ENCODE data around the gene CCDC18. TPM values are rescaled to one million over a fixed set of nuclear protein-coding genes. Genes with fewer than 3 reads are reported as not detected.

CCDC18 gene
- total RNA-seq, 1 donor from 2014 or later = 7.9 TPM

- H3K9me3 Mint-ChIP-seq (ENCODE audit: unreplicated experiment) = peaks cover 2% of the 10 kb centered on the region
- H3K4me3 Mint-ChIP-seq (ENCODE audit: unreplicated experiment) = no peak overlapping the region
- Histone ChIP-seq H3K4me2 (ENCODE audit: low read length) (no peak overlapping the region), H2AFZ (ENCODE audit: low read depth, low read length) (no peak overlapping the region), H3K9ac (ENCODE audit: low read length) (no peak overlapping the region), H3K4me1 (ENCODE audit: insufficient read depth, low read length) (no peaks in the 10 kb centered on the region), H3K27ac (ENCODE audit: low read depth, low read length) (no peak overlapping the region), H3K27me3 (ENCODE audit: insufficient read depth, low read length) (no peaks in the 10 kb centered on the region), H3K4me3 (ENCODE audit: insufficient read depth, low read depth, low read length) (no peak overlapping the region), H3K9me3 (ENCODE audit: insufficient read depth, low read depth, low read length) (no peaks in the 10 kb centered on the region), H3K36me3 (ENCODE audit: insufficient read depth, low read length) (no peaks in the 10 kb centered on the region), H3K79me2 (ENCODE audit: insufficient read depth, low read length) (no peaks in the 10 kb centered on the region), H4K20me1 (ENCODE audit: insufficient read depth, low read length) (no peaks in the 10 kb centered on the region)
- H3K27ac Mint-ChIP-seq (ENCODE audit: unreplicated experiment) = no peak overlapping the region
- no peaks in the 10 kb centered on the region for H3K4me1 Mint-ChIP-seq (ENCODE audit: low read depth, unreplicated experiment)
- DNase-seq (ENCODE audit: low read depth) (no peak), FAIRE-seq (no peak)
- H3K36me3 Mint-ChIP-seq (ENCODE audit: low read depth, unreplicated experiment) = peaks cover 21% of the 10 kb centered on the region
- no peaks in the 10 kb centered on the region for H3K27me3 Mint-ChIP-seq (ENCODE audit: low read depth, unreplicated experiment)
- no peak for TF ChIP-seq CTCF (IDR thresholded peaks at IDR 0.05; ENCODE audit: insufficient read depth, low read depth, low read length)
Measured at GRCh38 chr1:93288558-93288957, 108.0 kb downstream of the CCDC18 start.

GRCh38 chr1:93296555-93297154 lies 116.1 kb downstream of the CCDC18 start:
- Mint-ChIP-seq H3K27me3 (ENCODE audit: low read depth, unreplicated experiment) (no peaks in the 10 kb centered on the region), H3K4me1 (ENCODE audit: low read depth, unreplicated experiment) (no peaks in the 10 kb centered on the region), H3K36me3 (ENCODE audit: low read depth, unreplicated experiment) (peaks cover 4% of the 10 kb centered on the region), H3K9me3 (ENCODE audit: unreplicated experiment) (peaks cover 2% of the 10 kb centered on the region), H3K27ac (ENCODE audit: unreplicated experiment) (no peak overlapping the region), H3K4me3 (ENCODE audit: unreplicated experiment) (no peak overlapping the region)
- FAIRE-seq (no peak), DNase-seq (ENCODE audit: low read depth) (no peak)
- H3K79me2 ChIP-seq (ENCODE audit: insufficient read depth, low read length) = no peaks in the 10 kb centered on the region
- H3K4me1 ChIP-seq (ENCODE audit: insufficient read depth, low read length) = no peaks in the 10 kb centered on the region
- H3K9ac ChIP-seq (ENCODE audit: low read length) = no peak overlapping the region
- H3K36me3 ChIP-seq (ENCODE audit: insufficient read depth, low read length) = no peaks in the 10 kb centered on the region
- no peak overlapping the region for H3K4me3 ChIP-seq (ENCODE audit: insufficient read depth, low read depth, low read length)
- no peaks in the 10 kb centered on the region for H3K27me3 ChIP-seq (ENCODE audit: insufficient read depth, low read length)
- no peaks in the 10 kb centered on the region for H4K20me1 ChIP-seq (ENCODE audit: insufficient read depth, low read length)
- TF ChIP-seq EZH2 (IDR thresholded peaks at IDR 0.05; ENCODE audit: insufficient read depth, low read length) = no peak
- H2AFZ ChIP-seq (ENCODE audit: low read depth, low read length) = no peak overlapping the region
- no peaks in the 10 kb centered on the region for H3K9me3 ChIP-seq (ENCODE audit: insufficient read depth, low read depth, low read length)
- no peak overlapping the region for H3K4me2 ChIP-seq (ENCODE audit: low read length)
- H3K27ac ChIP-seq (ENCODE audit: low read depth, low read length) = no peak overlapping the region

GRCh38 chr1:93301131-93301530 lies 120.6 kb downstream of the CCDC18 start:
- H3K27ac ChIP-seq (ENCODE audit: low read depth, low read length) = no peak overlapping the region
- no peaks in the 10 kb centered on the region for H3K4me1 ChIP-seq (ENCODE audit: insufficient read depth, low read length)
- no peaks in the 10 kb centered on the region for H3K36me3 Mint-ChIP-seq (ENCODE audit: low read depth, unreplicated experiment)
- H3K9me3 ChIP-seq (ENCODE audit: insufficient read depth, low read depth, low read length) = no peaks in the 10 kb centered on the region
- TF ChIP-seq EZH2 (IDR thresholded peaks at IDR 0.05; ENCODE audit: insufficient read depth, low read length) = no peak
- no peak for TF ChIP-seq CTCF (IDR thresholded peaks at IDR 0.05; ENCODE audit: insufficient read depth, low read depth, low read length)
- H3K4me2 ChIP-seq (ENCODE audit: low read length) = no peak overlapping the region
- no peaks in the 10 kb centered on the region for H3K36me3 ChIP-seq (ENCODE audit: insufficient read depth, low read length)
- H4K20me1 ChIP-seq (ENCODE audit: insufficient read depth, low read length) = no peaks in the 10 kb centered on the region
- no peaks in the 10 kb centered on the region for H3K27me3 ChIP-seq (ENCODE audit: insufficient read depth, low read length)
- H3K4me3 ChIP-seq (ENCODE audit: insufficient read depth, low read depth, low read length) = no peak overlapping the region
- no peak for FAIRE-seq
- H3K27ac Mint-ChIP-seq (ENCODE audit: unreplicated experiment) = no peak overlapping the region
- H3K27me3 Mint-ChIP-seq (ENCODE audit: low read depth, unreplicated experiment) = no peaks in the 10 kb centered on the region
- H3K9ac ChIP-seq (ENCODE audit: low read length) = no peak overlapping the region
- no peaks in the 10 kb centered on the region for H3K79me2 ChIP-seq (ENCODE audit: insufficient read depth, low read length)
- no peaks in the 10 kb centered on the region for H3K9me3 Mint-ChIP-seq (ENCODE audit: unreplicated experiment)
- H3K4me3 Mint-ChIP-seq (ENCODE audit: unreplicated experiment) = no peak overlapping the region
- no peak for DNase-seq (ENCODE audit: low read depth)
- H2AFZ ChIP-seq (ENCODE audit: low read depth, low read length) = no peak overlapping the region
- no peaks in the 10 kb centered on the region for H3K4me1 Mint-ChIP-seq (ENCODE audit: low read depth, unreplicated experiment)

Measured in astrocyte (in vitro differentiated cells and primary cell).